Stimulated activated CD8-positive, alpha-beta memory T cell treated with anti-CD3 and anti-CD28 coated beads, Interleukin-7, amount 100 ng/mL, for 48 hours (primary cell): ENCODE measurements around the gene C5orf34.
"Not testable (repeated sequence)": the region's sequence is repeated elsewhere in the genome, so short reads cannot be mapped to it uniquely, and the experiment has no call there.

Experiments
- DNase-seq, 2 donors: peaks; one replicate each; pipeline ENCODE4 v3.0.0-alpha.2; 2020; ENCODE audit warnings: low read depth in 1 of 2; ENCODE audit errors: extremely low read depth in 1 of 2

Gene C5orf34

DNA sequence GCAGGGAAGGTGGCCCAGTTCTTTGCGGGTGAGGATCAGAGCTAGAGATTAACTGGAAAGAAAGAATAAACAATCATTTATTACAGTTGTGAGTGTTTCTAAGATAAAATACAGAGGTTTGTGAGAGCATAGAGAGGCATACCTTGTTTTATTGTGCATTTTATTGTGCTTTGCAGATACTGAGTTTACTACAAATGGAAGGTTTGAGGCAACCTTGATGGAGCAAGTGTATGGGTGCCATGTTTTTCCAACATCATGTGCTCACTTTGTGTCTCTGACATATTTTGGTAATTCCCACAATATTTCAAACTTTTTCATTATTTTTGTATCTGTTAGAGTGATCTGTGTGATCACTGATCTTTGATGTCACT, 715 bp upstream of the C5orf34 start:
- no peak for DNase-seq

DNA sequence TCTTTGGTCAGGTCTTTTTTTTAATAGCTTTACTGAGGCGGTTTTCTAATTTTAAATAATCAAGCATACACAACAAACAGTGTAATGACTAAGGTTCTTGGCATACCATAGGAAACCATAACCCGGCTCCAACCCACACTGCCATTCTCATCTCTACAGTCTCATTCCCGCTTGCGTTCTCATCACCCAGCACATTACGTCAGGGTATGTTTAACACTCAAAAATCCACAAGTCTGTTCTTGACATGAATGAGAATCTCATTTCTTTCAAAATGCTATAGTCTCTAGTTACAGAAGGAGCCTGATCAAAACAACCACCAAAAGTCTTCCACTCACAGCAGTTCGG, 505 bp downstream of the C5orf34 start:
- peak in 1 of 2 donors; percentile 46 for DNase-seq

DNA sequence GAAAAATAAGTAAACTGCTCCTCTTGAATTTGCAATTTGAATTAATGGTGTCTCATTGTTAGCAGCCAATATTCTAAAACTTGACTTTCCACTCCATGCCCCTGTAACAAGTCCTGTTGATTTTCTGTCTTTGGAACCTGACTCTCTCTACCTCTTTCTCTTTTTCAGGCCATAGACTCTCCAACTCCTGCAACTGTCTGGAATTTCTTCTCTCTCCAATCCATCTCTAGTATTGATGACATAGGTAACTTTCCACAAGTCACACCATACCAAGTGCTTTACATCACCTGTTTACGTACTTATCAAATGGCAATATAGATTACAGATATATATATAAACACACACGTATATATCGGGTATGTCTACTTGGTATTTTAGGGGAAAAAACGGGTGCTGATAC, 923 bp downstream of the C5orf34 start:
- no peak for DNase-seq

DNA sequence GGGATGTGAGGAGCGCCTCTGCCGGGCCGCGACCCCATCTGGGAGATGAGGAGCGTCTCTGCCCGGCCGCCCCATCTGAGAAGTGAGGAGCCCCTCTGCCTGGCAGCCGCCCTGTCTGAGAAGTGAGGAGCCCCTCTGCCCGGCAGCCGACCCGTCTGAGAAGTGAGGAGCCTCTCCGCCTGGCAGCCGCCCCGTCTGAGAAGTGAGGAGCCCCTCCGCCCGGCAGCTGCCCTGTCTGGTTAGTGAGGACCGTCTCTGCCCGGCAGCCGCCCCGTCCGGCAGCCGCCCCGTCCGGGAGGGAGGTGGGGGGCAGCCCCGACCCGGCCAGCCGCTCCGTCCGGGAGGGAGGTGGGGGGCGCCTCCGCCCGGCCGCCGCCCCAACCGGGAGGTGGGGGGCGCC, 3.9 kb downstream of the C5orf34 start:
- DNase-seq: not testable (repeated sequence)

DNA sequence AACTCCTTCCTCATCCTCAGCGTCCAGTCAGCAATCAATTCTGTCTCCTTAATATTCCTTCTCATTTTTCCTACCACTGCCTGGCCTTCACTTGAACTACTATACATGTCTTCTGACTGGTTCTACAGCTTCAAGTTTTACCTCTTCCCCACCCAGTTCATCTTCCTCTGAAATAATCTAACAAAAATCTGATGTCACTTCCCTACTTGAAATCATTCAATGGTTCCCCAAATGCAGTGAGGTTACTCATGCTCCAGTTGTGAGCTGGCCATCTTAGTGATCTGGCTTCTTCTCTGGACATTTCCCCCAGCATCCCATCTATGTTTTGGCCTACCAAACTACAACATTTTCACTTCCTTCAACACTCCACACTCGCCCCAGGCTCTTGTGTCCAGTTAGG, 16.4 kb downstream of the C5orf34 start:
- no peak for DNase-seq

DNA sequence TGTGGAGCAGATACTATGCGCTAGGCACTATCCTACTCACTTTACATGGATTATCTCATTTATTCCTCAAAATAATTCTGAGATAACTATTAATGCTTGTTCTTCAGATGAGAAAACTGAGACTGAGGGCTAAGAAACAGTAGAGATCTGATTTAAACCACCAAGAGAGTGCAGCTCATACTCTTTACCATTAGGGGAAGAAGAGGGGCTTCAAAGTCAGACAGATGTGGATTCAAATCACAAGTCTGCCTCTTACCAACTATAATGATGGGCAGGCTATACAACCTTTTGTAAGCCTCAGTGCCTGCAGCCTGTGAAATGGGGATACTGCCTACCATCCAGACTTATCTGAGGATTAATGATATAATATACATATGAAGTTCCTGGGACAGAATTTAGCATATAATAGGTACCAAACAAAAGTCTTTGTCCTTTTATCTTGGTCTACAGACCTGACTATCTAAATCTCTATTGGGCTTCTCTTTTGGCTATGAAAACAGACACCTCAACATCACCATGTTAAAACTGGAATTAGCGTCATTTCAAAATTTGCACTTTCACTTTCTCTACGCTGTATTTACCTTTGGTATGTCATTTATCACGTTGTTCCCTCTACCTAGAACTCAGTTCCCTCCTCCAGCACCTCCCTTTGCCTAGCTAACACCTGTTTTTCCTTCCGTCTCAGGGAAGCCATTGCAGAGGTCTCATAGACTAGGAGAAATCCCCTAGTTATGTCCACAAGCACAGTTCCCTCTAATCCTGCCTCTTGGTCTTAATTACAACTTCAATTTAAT, 17.4 kb downstream of the C5orf34 start:
- DNase-seq: no peak

DNA sequence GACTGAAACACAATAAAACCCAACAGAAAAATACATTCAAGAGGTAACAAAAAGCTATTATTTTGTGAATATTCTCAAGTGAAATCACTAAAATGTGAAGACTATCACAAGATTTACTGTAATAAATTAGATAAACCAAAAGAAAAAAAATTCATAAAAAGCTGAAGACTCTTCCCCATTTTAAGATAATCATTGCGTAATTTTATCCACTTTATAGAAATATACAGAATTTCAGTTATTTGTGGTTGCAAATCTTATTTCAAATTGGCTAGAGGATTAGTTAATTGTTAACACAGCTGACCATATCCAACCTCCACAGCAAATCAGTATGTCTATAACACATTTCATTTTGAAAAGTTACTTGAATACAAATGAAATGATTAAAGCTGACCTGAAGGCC, 23.6 kb downstream of the C5orf34 start:
- DNase-seq: no peak

DNA sequence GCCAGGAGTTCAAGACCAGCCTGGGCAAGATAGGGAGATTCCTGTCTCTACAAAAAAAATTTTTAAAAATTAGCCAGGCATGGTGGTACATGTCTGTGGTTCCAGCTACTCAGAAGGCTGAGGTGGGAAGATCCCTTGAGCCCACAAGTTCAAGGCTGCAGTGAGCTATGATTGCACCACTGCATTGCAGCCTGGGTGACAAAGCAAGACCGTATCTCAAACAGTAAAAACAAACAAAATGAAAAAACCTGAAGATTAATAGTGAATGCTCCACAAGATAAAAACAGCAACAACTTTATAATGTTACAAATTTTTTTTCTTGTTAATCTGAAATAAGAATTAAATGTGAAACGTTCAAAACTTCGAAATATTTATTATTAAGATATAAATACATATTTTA, 28.6 kb downstream of the C5orf34 start:
- DNase-seq: no peak

DNA sequence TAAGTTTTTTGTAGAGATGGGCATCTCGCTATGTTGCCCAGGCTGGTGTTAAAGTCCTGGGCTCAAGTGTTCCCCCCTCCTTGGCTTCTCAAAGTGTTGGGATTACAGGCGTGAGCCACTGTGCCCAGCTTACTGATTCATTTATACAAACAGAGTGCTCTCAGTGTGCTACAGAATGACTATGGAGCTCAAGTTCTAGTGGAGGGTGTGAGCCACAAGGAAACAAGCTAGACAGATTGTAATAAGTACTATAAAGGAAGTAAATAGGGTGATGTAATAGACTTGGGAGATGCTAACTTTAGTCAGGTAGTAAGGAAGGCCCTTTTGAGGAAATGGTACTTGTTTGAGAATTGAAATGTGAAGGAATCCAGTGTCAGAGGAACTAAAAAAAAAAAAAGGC, 29.5 kb downstream of the C5orf34 start:
- no peak for DNase-seq

DNA sequence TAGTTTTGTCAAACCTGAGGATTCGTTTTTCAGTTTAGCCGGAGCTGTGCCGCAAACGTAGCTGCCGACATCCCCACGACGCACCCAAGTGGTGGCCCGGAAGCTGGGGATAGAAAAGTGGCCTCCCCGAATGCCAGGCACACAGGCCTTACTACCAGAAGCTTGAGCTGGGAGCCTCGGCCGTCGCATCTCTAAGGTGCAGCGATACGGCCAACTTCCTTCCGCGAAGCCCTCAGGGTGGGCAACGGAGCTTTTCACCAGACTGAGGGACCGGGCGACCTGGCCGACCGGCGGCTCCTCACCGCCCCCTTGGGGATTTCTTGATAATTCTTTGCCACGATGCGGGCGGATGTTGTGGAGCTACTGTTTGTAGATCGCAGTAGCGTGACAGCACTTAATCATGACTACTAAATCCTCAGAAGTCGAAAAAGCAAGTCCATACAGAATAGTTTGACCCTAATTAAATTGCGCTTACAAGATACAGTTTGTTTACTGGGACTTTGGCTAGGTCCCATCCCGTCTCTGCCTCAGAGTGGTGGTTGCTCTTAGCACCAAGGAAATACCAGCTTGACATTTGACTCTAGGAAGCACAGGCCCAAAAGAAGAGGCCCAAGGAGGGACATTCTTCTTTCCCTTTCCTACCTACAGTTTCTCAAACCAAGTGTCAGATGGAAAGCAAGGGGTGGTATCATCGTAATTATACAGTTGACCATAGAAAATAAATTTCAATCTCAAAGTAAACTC, 30.7 kb downstream of the C5orf34 start:
- peak; percentile 70 to 75 for DNase-seq

DNA sequence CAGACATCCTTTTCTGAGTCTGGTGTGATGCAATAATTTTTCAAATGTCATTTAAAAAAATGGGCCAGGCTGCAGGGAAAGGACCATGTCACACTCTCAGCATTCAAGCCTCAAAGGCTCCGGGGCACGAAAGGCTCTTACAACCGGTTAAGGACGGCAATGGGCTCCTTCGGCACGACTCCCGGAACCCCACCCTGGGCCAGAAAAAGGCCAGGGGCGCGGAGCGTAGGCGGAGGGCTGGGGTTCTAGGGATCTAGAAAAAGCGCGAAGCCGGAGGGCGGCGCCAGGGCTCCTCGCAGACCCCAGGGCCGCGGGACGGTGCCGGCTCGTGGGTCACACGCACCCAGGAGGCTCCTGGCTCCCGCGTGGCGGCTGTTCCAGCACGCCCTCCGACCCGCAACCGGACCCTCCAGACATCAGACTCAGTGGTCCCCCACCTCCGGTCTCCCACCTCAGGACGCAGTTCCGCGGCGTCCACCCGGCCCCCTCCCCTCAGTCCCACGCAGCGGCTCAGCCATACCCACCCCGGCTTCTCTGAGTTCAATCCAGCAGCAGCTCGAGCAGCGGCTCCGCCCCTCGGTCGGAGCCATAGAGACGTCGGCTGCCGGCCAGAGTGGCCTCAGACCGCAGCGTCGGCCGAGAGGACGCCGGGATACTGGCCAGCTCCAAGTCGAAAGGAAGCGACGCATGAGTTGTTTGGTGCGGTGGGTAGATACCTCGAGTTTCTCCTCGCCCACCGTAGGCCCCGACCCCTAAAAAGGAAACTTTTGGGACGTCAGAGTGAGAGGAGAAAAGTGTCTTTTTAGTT, 31.4 kb downstream of the C5orf34 start, which contains the start of gene TMEM267:
TMEM267 (minus strand) TSS at position 568 of the 808 bp plus-strand sequence. CDS start 29,896 bp downstream, outside the sequence.
- DNase-seq: peak; percentile 75 to 87

DNA sequence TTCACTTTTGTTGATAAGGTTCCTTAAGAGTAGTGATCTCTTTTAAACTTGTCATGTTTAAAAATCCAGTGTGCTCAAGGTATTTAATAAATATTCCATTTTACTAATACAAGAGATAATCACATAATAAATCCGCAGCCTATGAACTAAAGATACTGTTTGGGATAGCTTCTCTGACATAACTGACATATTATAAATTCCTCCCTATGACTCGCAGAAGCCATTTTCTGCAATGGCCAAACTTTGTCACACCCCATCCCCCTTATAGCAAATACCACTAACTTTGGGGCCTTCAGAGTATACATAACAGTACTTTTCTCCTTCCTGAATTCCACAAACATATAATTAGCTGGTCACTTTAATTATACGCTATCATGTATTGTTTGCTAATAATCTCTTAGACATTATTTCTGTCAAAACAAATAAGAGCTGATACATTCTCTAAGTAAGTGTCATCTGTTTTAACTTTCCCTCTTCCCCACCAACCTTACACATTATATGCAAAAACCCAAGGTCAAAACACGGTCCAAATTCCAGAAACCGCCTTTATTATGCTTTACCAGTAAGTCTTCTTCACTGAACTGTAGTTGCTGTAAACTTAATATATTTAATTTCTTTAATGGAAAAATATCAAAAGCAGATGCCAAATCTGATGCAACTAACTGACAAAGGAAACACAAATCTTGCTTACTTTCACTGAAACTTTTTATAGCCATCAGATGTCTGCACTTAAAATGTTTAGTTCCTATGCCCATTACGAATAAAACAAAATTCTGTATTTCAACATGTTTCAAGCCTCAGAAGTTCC, 32.3 kb downstream of the C5orf34 start:
- no peak for DNase-seq

DNA sequence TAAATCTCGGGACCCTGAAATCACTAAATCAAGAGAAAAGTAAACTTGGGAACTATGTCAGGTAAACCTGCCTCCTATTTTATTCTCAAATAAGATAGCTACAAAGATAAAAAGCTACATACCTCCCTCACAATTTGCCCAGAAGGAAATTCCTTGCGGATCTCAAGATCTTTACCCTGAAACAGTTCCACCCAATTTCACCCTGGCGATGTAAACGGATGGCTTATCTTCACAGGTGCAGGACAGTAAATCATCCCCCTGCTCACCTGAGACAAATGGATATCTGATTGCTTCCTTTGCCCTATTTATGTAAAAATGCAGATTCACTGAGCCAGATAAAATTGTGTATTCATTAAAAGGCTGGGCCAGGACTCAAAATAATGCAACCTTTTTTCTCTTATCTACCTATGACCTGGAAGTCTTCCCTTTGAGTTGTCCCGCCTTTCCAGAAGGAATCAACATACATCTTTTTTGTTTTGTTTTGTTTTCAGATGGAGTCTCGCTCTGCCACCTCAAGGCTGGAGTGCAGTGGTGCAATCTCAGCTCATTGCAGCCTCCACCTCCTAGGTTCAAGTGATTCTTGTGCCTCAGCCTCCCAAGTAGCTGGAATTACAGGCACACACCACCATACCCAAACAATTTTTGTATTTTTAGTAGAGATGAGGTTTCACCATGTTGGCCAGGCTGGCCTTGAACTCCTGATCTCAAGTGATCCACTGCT, 45.1 kb downstream of the C5orf34 start:
- no peak for DNase-seq

DNA sequence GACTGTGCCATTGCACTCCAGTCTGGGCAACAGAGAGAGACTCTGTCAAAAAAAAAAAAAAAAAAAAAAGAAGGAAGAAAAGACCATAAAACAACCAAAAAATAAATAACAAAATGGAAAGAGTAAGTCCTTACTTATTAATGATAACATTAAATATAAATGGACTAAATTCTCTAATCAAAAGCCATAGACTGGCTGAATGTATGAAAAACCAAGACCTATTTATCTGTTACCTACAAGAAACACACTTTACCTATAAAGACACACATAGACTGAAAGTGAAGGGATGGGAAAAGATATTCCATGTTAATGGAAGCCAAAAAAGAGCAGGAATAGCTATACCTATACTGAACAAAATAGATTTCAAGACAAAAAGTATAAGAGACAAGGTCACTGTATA, 47.8 kb downstream of the C5orf34 start:
- no peak for DNase-seq

DNA sequence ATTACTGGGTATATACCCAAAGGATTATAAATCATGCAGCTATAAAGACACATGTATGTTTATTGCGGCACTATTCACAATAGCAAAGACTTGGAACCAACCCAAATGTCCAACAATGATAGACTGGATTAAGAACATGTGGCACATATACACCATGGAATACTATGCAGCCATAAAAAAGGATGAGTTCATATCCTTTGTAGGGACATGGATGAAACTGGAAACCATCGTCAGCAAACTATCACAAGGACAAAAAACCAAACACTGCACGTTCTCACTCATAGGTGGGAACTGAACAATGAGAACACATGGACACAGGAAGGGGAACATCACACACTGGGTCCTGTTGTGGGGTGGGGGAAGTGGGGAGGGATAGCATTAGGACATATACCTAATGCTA, 49.5 kb downstream of the C5orf34 start:
- not testable (repeated sequence) for DNase-seq

DNA sequence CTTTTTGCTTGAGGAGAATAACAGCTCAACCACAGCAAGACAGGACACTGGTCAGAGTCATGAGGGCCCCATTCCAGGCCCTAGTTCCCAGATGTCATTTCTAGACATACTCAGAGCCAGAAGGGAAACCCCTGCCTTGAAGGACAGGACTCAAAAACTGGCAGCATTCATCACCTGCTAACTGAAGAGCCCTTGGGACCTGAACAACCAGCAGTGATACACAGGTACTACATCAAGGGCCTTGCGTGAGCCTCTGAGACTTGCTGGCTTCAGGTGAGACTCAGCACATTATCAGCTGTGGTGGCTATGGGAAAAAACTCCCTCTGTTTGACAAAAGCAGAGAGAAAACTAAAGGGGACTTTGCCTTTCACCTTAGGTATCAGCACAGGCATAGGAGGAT, 53.9 kb downstream of the C5orf34 start:
- DNase-seq: no peak

DNA sequence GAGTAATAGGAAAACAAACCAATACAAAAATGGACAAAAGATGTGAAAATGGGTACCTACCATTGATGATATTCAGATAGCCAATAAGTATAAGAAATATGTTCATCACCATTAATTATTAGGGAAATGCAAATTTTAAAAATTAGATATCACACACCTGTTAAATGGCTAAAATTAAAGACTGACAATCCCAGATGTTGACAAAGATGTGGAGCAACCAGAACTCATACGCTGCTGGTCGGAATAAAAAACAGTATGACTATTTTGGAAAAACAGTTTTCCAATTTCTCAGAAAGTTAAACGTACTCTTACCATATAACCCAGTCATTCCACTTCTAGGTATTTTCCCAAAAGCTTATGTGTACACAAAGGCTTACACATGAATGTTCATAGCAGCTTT, 58.4 kb downstream of the C5orf34 start:
- no peak for DNase-seq

DNA sequence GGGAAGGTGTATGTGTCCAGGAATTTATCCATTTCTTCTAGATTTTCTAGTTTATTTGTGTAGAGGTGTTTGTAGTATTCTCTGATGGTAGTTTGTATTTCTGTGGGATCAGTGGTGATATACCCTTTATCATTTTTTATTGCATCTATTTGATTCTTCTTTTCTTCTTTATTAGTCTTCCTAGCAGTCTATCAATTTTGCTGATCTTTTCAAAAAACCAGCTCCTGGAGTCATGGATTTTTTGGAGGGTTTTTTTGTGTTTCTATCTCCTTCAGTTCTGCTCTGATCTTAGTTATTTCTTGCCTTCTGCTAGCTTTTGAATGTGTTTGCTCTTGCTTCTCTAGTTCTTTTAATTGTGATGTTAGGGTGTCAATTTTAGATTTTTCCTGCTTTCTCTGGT, 73.4 kb downstream of the C5orf34 start:
- DNase-seq: not testable (repeated sequence)

DNA sequence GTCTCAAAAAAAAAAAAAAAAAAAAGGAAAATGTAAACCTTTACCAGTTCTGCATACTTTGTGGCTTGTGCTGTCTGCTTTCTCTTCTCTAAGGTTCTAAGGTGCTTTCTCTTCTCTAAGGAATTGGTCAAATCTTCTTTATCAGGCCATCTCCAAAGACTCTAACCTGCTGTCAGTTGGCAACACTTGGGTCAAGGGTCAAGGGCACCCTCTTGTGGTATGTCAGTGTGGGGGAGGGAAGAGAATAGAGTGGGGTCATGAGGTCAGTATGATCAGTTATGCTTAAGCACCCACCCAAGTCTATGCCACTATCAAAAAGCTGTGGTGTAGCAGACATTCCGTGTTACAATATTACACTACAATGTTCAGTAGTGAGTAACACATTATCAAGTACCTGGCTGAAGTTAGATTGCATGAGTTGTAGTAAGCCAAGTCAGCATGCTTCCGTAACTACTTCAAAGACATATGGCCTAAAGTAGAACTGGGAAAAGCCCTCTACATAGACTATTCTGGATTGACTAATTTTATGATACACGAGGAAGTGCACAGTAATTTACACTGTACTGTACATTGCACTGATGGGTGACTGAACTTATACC, 77.8 kb downstream of the C5orf34 start:
- no peak for DNase-seq
